Measurements from ENCODE around the gene YJU2. TPM values are rescaled to one million over a fixed set of nuclear protein-coding genes. Genes with fewer than 3 reads are reported as not detected.
A peak's percentile ranks its signal among the peaks of the same experiment; 100 is the strongest.
"Not testable (repeated sequence)": the region's sequence is repeated elsewhere in the genome, so short reads cannot be mapped to it uniquely, and the experiment has no call there.

YJU2 gene
- total RNA-seq, 1 donor from 2014 or later, result 22.9 TPM

- no peaks in the 10 kb centered on the region for H3K36me3 Mint-ChIP-seq (ENCODE audit: low read depth)
- peaks cover 4% of the 10 kb centered on the region for H3K4me1 Mint-ChIP-seq
- DNase-seq (ENCODE audit: low read depth, low spot score), result no peak
- TF ChIP-seq CTCF (conservative IDR thresholded peaks at IDR 0.05), result no peak
- H3K27ac Mint-ChIP-seq (ENCODE audit: unreplicated experiment), result no peak overlapping the region
- H3K4me3 Mint-ChIP-seq, result peak overlapping the region; percentile 78
- no peaks in the 10 kb centered on the region for H3K9me3 Mint-ChIP-seq
- peaks cover 74% of the 10 kb centered on the region for H3K27me3 Mint-ChIP-seq (ENCODE audit: low read depth)
These were observed 32.9 kb downstream of the YJU2 start for GRCh38 chr19:4279530-4280422.

GRCh38 chr19:4284176-4284958, 37.5 kb downstream of the YJU2 start:
- no peaks in the 10 kb centered on the region for H3K36me3 Mint-ChIP-seq (ENCODE audit: low read depth)
- peaks cover 72% of the 10 kb centered on the region for H3K27me3 Mint-ChIP-seq (ENCODE audit: low read depth)
- H3K4me1 Mint-ChIP-seq, result no peaks in the 10 kb centered on the region
- H3K27ac Mint-ChIP-seq (ENCODE audit: unreplicated experiment), result peak overlapping the region; percentile 71
- DNase-seq (ENCODE audit: low read depth, low spot score), result no peak
- TF ChIP-seq CTCF (conservative IDR thresholded peaks at IDR 0.05), result no peak
- H3K9me3 Mint-ChIP-seq, result no peaks in the 10 kb centered on the region
- H3K4me3 Mint-ChIP-seq, result no peak overlapping the region

- no peaks in the 10 kb centered on the region for H3K36me3 Mint-ChIP-seq (ENCODE audit: low read depth)
- peaks cover 68% of the 10 kb centered on the region for H3K27me3 Mint-ChIP-seq (ENCODE audit: low read depth)
- no peaks in the 10 kb centered on the region for H3K4me1 Mint-ChIP-seq
- no peak overlapping the region for H3K4me3 Mint-ChIP-seq
- no peak for DNase-seq (ENCODE audit: low read depth, low spot score)
- no peaks in the 10 kb centered on the region for H3K9me3 Mint-ChIP-seq
- TF ChIP-seq CTCF (conservative IDR thresholded peaks at IDR 0.05), result no peak
- no peak overlapping the region for H3K27ac Mint-ChIP-seq (ENCODE audit: unreplicated experiment)
These were observed 38.1 kb downstream of the YJU2 start for GRCh38 chr19:4284974-4285373.

GRCh38 chr19:4286141-4286540, 39.3 kb downstream of the YJU2 start:
- not testable (repeated sequence) for H3K9me3 Mint-ChIP-seq; H3K27ac Mint-ChIP-seq (ENCODE audit: unreplicated experiment); H3K36me3 Mint-ChIP-seq (ENCODE audit: low read depth)

GRCh38 chr19:4288091-4288777, 41.4 kb downstream of the YJU2 start:
- TF ChIP-seq CTCF (conservative IDR thresholded peaks at IDR 0.05), result no peak
- Mint-ChIP-seq H3K9me3 (no peaks in the 10 kb centered on the region), H3K4me3 (no peak overlapping the region), H3K27ac (ENCODE audit: unreplicated experiment) (no peak overlapping the region), H3K4me1 (peaks cover 7% of the 10 kb centered on the region), H3K27me3 (ENCODE audit: low read depth) (peaks cover 37% of the 10 kb centered on the region), H3K36me3 (ENCODE audit: low read depth) (no peaks in the 10 kb centered on the region)
- DNase-seq (ENCODE audit: low read depth, low spot score), result no peak

More at GRCh38 chr19:4286141-4286540, 39.3 kb downstream of the YJU2 start:
- H3K4me3 Mint-ChIP-seq; DNase-seq (ENCODE audit: low read depth, low spot score); H3K4me1 Mint-ChIP-seq: not testable (repeated sequence)
- peaks cover 56% of the 10 kb centered on the region for H3K27me3 Mint-ChIP-seq (ENCODE audit: low read depth)

Measured in neural crest cell (in vitro differentiated cells).